IMR-90 (cell line): Measurements from ENCODE around the gene TLR3.

Experiments
- CTCF ChIP-seq: conservative IDR thresholded peaks from 2 replicates; pipeline ENCODE4 v1.5.1; 2012; ENCODE audit warnings: mild to moderate bottlenecking, low read depth, low read length, improper control_type of control experiment
- RCOR1 ChIP-seq: IDR thresholded peaks from 2 replicates; pipeline ENCODE4 v1.6.1; 2012; ENCODE audit warnings: mild to moderate bottlenecking, low read length, improper control_type of control experiment; ENCODE audit not compliant: insufficient replicate concordance

GRCh38 chr4:186105647-186106321, 36.8 kb downstream of the TLR3 start:
- TF ChIP-seq CTCF (no peak), RCOR1 (no peak)
